Heart right ventricle (tissue), 16 donors: Measurements from ENCODE around the gene NLRP14. TPM values are rescaled to one million over a fixed set of nuclear protein-coding genes. Genes with fewer than 3 reads are reported as not detected.

Experiments used
- ATAC-seq, 8 donors: fragments of 200-7000 bp; cut with Tn5 transposase; one replicate each; pipeline ENCODE4 v1.9.1; 2020; ENCODE audit warnings: mild to moderate bottlenecking in 8 of 8, moderate library complexity in 8 of 8, moderate number of reproducible peaks in 1 of 8
- DNase-seq, 2 donors: peaks; one replicate each; pipeline ENCODE4 v3.0.0-alpha.2; 2020
- H3K27ac ChIP-seq, 10 donors: fragments of 200-600 bp; sonication (generic) in 2 of 10; one replicate each; pipeline versions ENCODE4 v1.5.0 to v1.8.0; 2020 to 2022; ENCODE audit warnings: mild to moderate bottlenecking in 3 of 10
- H3K27me3 ChIP-seq, 7 donors: fragments of 200-600 bp; one replicate each; pipeline ENCODE4 v1.8.0; 2021 to 2022; ENCODE audit warnings: mild to moderate bottlenecking in 2 of 7
- H3K36me3 ChIP-seq, 9 donors: fragments of 200-600 bp; sonication (generic) in 1 of 9; one replicate each; pipeline versions ENCODE4 v1.5.0 to v1.8.0; 2020 to 2022; ENCODE audit warnings: mild to moderate bottlenecking in 2 of 9
- H3K4me1 ChIP-seq, 9 donors: fragments of 200-600 bp; sonication (generic) in 1 of 9; one replicate each; pipeline versions ENCODE4 v1.5.0 to v1.8.0; 2020 to 2022; ENCODE audit warnings: mild to moderate bottlenecking in 4 of 9
- H3K4me3 ChIP-seq, 10 donors: fragments of 200-600 bp; sonication (generic) in 2 of 10; one replicate each; pipeline versions ENCODE4 v1.5.0 to v1.8.0; 2020 to 2022; ENCODE audit warnings: mild to moderate bottlenecking in 7 of 10, moderate library complexity in 2 of 10
- H3K9me3 ChIP-seq, 11 donors: fragments of 200-600 bp in 10 of 11; sonication (generic) in 2 of 11; one replicate each; pipeline versions ENCODE4 v1.5.0 to v1.8.0; 2013 to 2022; ENCODE audit warnings: mild to moderate bottlenecking in 2 of 11, control low read depth in 1 of 11, moderate library complexity in 1 of 11
- CTCF ChIP-seq, 9 donors: fragments of 200-600 bp; sonication (generic) in 2 of 9; IDR thresholded peaks; one replicate each; pipeline versions ENCODE4 v1.5.0 to v1.8.0; 2021 to 2022; ENCODE audit warnings: antibody characterized with exemption in 9 of 9, mild to moderate bottlenecking in 5 of 9, moderate library complexity in 1 of 9
- WGBS, 2 donors: extraction: QIAGEN DNeasy Blood & Tissue Kit; methylation state at CpG; one replicate each; pipeline ENCODE4 v1.1.7; 2013; ENCODE audit warnings: inconsistent platforms in 1 of 2; 5-methylcytosine and 5-hydroxymethylcytosine counted together
- intact Hi-C, 10 donors: fragments of 100-400 bp; cut with DNase I; formaldehyde crosslinking; loops; one replicate each; pipeline versions ENCODE4 v1.11.1 to v1.14.2; 2022
- polyA plus RNA-seq, 2 donors: library from polyadenylated mRNA; stranded (reverse); fragments of 200-250 nt; gene quantifications; one replicate each; pipeline ENCODE4 v1.2.3, GENCODE V29; 2013
- total RNA-seq, 10 donors: library from RNA; stranded (reverse); fragmentation: NEBNext Ultra II Directional in 3 of 10; extraction: Animal tissue kit (Norgen Biotek cat#: 25700) in 3 of 10; gene quantifications; one replicate each; pipeline versions ENCODE4 v1.2.1 to v1.2.4, GENCODE V29; 2021 to 2023
- donor health status: Arrhythmogenic right ventricular cardiomyopathy.
- donor health status: ischemic (EF 13 %, LVEDD 7.1; RV severe dilation, severe dysfunction).
- donor health status: healthy with polysubstance abuse.
- donor health status: DM: no; HTN: yes; CAD: no.
- donor health status: DM: no; HTN: no; CAD: no.
- donor health status: ischemic (EF 25% LVEDD 6.9; RV normal size, moderate dysfunction).
- donor health status: ischemic (EF 25% LVEDD 5.7; RV mildly dilated, moderate dysfunction).
- donor health status: healthy.
- donor health status: DM: yes; HTN: yes; CAD: no.
- donor health status: Ischemic cardiomyopathy.
- donor health status: ischemic (EF 35%, LVEDD 5.7; RV mildly dilated, moderate dysfunction).
- donor health status: nonischemic (EF 11% LVEDD 7.7; RV severe dilation, severe dysfunction).
- donor health status: DM: yes; HTN: yes; CAD: no.
- donor health status: PGD.
- donor health status: ischemic (EF 29% LVEDD 5.4; RV normal size, mild dysfunction).
- donor health status: nonischemic (EF 23%, LVEDD 6.1; RV moderate dilation, normal function).

Gene NLRP14
- total and polyA plus RNA-seq, 12 donors = 0.07 to 0.11 TPM; not detected in 10

- WGBS, 2 donors = 71 to 82% methylated on average over 6 of the region's 6 CpGs
- H3K36me3 ChIP-seq = no peaks in the 10 kb centered on the region
- no peaks in the 10 kb centered on the region for H3K27me3 ChIP-seq
- H3K9me3 ChIP-seq = peaks cover 0 to 5% (median 0%) of the 10 kb centered on the region in 11 donors
- H3K27ac ChIP-seq = no peak overlapping the region
- TF ChIP-seq CTCF (IDR thresholded peaks at IDR 0.05) = no peak
- DNase-seq (no peak), ATAC-seq (no peak)
- no peaks in the 10 kb centered on the region for H3K4me1 ChIP-seq
- H3K4me3 ChIP-seq = no peak overlapping the region
- intact Hi-C loops = no loop called here
These were observed 29.1 kb upstream of the NLRP14 start for GRCh38 chr11:6991227-6991626.

GRCh38 chr11:6992026-6992425 lies 28.3 kb upstream of the NLRP14 start:
- H3K36me3 ChIP-seq = no peaks in the 10 kb centered on the region
- no peak overlapping the region for H3K27ac ChIP-seq
- no peak for ATAC-seq

GRCh38 chr11:6992457-6993417 lies 27.5 kb upstream of the NLRP14 start:
- no peak for TF ChIP-seq CTCF (IDR thresholded peaks at IDR 0.05)
- H3K9me3 ChIP-seq = no peaks in the 10 kb centered on the region
- H3K4me3 ChIP-seq = no peak overlapping the region
- H3K4me1 ChIP-seq = no peaks in the 10 kb centered on the region
- intact Hi-C loops = no loop called here
- WGBS, 2 donors = 45 to 47% methylated on average over 11 of the region's 11 CpGs
- no peak overlapping the region for H3K27ac ChIP-seq
- DNase-seq (no peak), ATAC-seq (no peak)
- no peaks in the 10 kb centered on the region for H3K27me3 ChIP-seq
- no peaks in the 10 kb centered on the region for H3K36me3 ChIP-seq

More at GRCh38 chr11:6992026-6992425, 28.3 kb upstream of the NLRP14 start:
- no peaks in the 10 kb centered on the region for H3K4me1 ChIP-seq
- no peak overlapping the region for H3K4me3 ChIP-seq
- H3K27me3 ChIP-seq = no peaks in the 10 kb centered on the region
- no peak for DNase-seq
- WGBS, 2 donors = 74 to 80% methylated on average over 2 of the region's 2 CpGs
- H3K9me3 ChIP-seq = no peaks in the 10 kb centered on the region
- TF ChIP-seq CTCF (IDR thresholded peaks at IDR 0.05) = no peak
- intact Hi-C loops = no loop called here

- Histone ChIP-seq H3K4me3 (no peak overlapping the region), H3K27ac (no peak overlapping the region), H3K36me3 (peaks cover 0 to 12% (median 0%) of the 10 kb centered on the region in 9 donors), H3K27me3 (no peaks in the 10 kb centered on the region), H3K9me3 (no peaks in the 10 kb centered on the region), H3K4me1 (no peaks in the 10 kb centered on the region)
- no peak for ATAC-seq
- no peak for TF ChIP-seq CTCF (IDR thresholded peaks at IDR 0.05)
- DNase-seq = no peak
- intact Hi-C loops = no loop called here
These were observed 24.6 kb upstream of the NLRP14 start for GRCh38 chr11:6995703-6996102.
